T-helper 22 cell (primary cell): Measurements from ENCODE around the gene KATNB1.
"Not testable (repeated sequence)": the region's sequence is repeated elsewhere in the genome, so short reads cannot be mapped to it uniquely, and the experiment has no call there.

Source experiments
- DNase-seq: peaks from one replicate; pipeline ENCODE4 v3.0.0-alpha.2; 2020; ENCODE audit warnings: low read depth

The KATNB1 gene

DNA sequence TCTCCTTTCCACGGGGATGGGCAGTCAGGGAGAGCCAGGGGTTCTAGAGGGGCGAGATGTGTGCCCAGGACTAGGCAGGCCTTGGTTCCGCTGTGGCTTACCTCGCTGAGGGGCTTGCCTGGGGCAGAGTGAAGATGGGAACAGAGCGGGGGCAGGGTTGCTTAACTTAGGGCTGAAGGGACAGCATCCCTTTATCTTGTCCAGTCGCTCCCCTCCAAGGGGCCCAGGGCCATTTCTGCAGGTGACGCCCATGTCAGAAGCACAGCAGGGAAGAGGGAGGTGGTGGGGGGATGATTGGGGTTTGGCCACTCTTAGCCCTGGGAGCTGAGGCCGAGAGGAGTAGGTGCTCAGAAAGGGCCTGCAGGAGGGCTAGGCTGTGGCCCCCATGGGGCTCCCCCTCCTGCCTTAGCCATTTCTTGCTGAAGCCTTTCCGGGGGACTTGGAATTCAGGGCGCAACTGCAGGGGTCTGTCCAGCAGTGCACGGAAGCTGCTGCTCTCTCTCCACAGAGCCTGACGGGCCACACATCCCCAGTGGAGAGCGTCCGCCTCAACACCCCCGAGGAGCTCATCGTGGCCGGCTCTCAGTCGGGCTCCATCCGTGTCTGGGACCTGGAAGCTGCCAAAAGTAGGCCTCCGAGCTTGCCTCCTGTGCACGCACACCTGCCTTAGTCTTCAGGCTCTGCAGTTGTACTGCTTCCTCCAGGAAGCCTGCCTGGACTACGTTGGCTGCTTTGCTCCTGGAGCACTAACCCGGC, 8.5 kb downstream of the KATNB1 start:
- DNase-seq: no peak

GRCh38 chr16:57744642-57744903, 9.0 kb downstream of the KATNB1 start:
- no peak for DNase-seq

GRCh38 chr16:57745768-57746167, 10.2 kb downstream of the KATNB1 start:
- no peak for DNase-seq

DNA sequence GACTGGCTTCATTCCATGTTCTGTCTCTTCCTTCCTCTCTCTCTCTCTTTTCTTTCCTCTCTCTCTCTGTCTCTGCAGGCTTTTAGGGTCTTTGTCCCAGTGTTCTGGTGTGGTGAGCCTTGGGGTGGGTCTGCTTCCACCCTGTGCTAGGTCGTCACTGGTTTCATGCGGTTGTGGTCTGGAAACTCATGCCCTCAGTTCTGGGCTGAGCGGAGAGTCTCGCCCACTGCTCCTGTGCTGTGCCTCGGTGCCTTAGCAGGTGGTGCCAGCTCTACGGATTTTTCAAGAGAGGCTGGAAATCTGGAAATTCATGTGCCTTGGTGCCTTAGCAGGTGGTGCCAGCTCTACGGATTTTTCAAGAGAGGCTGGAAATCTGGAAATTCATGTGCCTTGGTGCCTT, 10.7 kb downstream of the KATNB1 start:
- not testable (repeated sequence) for DNase-seq

DNA sequence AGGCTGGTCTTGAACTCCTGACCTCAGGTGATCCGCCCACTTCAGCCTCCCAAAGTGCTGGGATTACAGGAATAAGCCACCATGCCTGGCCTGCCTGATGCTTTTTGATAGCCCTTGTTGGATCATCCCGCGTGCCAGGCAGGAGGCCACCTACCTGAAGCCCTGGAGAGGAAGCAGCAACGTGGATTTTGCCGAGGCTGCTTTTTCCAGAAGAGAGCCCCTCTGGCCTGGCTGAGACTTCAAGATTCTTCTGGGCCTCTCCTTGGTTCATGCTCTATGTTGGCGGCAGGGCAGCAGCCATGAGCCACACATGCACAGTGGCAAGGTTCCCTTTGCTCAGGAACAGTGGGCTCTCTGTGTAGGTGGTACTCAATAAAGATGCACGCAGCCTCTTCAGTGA, 11.5 kb downstream of the KATNB1 start:
- DNase-seq: no peak

DNA sequence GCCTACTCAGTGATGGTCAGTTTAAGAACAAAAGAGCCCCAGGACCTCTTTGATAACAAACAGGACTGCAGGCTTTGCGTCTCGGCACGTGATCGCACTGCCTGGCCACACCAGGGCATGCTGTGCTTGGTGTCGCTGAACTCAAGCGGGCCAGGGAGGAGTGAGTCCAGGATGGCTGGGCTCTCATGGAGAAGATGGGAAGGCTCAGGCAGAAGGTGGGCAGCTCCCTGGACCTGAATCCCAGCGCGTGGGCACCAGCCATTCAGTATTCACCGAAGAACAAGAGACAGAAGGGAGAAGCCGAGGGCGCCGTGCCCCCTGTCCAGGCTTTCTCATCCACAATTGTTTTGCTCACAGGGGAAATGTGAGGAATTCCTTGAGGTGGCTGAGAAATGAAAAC, 11.9 kb downstream of the KATNB1 start:
- DNase-seq: no peak

DNA sequence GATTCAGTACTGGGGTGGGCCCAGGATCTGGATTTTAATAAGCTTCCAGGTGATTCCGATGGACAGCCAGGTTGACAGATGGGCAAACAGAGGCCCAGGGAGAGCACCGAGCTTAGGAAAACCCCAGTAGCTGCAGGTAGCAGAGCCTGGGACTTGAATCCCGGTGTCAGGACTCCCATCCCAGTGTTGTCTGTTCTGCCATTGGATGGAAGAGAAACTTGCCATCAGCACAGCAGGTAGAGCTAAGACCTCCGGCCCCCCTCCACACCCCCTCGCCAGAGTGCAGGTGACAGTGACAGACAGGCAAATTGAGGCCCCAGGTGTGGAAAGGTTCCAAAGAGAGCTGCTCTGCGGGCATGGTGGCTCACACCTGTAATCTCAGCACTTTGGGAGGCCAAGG, 12.4 kb downstream of the KATNB1 start:
- DNase-seq: no peak

DNA sequence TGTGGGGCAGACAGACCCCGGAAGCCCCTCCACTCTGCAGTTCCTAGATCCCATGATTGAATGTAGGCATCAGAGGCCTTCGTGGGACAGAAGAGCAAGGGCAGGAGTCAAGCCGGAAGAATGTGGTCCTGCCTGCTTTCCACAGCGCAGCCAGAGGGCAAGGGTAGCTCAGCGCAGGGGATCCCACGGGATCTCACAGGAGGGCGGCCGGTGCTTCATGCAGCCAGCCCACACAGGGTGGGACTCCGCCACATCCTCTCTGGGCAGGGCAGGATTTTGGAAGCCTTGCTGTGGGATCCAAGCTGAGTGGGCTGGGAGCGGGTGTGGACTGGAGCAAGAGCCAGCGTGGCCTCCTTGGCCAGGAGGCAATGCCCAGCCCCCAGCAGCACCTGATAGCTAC, 13.0 kb downstream of the KATNB1 start:
- DNase-seq: no peak

DNA sequence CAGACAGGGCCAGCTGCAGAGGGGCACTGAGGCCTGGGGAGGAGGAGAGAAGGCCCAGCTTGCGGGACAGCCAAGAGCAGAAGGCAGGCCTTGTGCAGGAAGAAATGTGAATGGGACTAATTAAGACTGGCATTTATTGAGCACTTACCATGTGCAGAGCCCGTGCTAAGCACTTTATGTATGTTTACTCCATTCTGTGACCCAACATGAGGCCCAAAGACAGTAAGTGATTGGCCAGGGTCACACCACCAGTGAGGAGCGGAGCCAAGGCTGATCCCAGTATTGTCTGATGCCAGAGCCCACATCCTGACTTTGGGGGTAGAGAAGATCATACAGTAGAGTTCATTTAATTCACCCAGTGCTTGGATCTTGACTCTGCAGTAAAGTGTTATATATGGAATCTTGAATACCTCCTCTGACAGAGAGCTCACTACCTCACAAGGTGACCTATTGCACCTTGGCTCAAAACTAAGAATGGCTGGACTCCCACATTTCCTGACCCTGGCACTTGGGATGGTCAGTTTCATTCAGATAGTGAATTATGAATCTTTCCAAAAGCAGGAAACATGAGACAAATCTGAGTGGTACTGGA, 13.6 kb downstream of the KATNB1 start:
- no peak for DNase-seq

DNA sequence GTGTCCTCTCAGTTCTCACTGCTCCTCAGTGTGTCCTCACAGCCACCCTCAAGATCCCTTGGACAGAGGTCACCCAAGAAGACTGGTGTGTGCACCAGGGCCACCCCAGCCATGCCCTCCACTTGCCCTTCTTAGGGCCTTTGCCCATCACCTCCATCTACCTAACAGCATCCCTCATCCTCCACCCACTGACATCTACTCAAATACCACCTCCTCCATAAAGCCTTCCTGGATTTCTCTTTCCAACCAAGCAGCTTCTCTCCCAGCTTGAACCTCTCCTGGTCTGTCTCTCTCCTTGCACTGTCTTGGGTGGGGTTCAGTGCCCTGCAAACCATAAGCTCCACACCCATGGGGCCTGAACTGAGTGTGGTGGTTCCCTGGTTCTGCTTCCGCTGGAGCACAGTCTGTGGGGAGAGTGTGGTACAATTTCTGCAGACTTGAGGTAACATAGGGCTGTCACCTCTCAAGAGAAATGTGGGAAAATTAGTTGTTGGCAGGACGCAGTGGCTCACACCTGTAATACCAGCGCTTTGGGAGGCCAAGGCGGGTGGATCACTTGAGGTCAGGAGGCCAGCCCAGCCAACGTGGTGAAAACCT, 14.4 kb downstream of the KATNB1 start:
- DNase-seq: no peak

- no peak for DNase-seq
Measured at GRCh38 chr16:57750796-57751538, 15.4 kb downstream of the KATNB1 start.

DNA sequence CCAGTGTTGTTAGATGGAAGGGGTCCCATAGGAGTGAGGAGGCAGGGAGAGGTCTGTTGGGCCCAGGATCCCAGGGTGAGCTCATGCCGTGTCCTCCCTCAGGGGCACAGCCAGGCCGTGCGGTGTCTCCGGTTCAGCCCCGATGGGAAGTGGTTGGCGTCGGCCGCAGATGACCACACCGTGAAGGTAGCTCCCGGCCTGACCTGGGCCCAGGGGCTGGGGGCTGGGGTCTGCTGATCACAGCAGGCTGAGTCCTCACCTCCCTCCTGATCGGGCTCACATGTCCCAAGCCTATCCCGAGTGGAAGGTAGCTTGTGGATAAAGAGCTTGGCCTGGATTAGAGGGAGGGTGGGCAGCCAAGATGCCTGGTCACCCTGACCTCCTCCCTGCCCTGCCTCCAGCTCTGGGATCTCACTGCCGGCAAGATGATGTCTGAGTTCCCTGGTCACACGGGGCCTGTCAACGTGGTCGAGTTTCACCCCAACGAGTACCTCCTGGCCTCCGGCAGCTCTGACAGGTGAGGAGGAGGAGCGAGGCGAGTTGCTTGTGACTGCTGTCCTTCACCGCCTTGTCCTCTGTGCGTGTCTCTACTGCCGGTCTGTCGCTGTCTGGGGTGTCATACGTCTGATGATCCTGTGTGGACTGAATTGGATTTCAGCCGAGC, 16.1 kb downstream of the KATNB1 start:
- no peak for DNase-seq

DNA sequence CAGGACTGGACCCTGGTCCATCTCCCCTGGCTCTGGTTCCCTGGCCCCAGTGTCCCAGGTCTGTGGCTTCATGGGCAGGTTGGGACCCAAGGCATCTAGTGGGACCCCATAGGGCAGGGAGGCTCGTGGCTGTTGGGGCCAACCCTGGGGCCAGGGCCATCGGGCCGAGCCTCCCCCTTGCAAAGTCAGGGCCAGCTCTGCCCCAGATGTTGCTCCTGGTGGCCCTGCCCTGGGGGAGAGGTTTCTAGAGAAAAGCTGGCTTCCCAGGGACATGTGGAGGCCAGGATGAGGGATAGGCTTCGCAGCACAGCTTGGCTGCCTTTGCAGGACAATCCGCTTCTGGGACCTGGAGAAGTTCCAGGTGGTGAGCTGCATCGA, 16.6 kb downstream of the KATNB1 start:
- no peak for DNase-seq

DNA sequence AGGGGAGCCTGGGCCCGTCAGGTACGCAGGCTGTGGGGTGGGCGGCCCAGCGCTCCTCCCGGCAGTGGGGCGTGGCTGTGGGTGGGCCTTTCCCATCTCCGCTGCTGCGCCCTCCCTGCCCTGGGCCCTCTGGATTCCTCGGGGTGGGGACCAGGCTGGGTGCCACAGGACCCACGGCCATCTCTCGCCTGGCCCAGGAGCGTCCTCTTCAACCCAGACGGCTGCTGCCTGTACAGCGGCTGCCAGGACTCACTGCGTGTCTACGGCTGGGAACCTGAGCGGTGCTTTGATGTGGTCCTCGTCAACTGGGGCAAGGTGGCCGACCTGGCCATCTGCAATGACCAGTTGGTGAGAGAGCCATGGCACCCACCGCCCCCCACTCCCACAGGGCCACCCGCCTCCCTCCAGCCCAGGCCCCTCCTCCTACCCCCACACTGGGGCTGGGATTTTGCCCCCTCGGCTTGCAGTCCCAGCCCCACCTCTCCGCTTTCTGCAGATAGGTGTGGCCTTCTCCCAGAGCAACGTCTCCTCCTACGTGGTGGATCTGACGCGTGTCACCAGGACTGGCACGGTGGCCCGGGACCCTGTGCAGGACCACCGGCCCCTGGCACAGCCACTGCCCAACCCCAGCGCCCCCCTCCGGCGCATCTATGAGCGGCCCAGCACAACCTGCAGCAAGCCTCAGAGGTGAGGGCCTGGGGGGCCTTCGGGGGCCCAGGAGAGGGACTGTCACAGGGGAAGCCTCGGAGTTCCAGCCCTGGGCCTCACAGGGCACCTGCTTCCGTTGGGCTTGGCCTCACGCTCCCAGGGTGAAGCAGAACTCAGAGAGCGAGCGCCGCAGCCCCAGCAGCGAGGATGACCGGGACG, 17.2 kb downstream of the KATNB1 start:
- DNase-seq: no peak

DNA sequence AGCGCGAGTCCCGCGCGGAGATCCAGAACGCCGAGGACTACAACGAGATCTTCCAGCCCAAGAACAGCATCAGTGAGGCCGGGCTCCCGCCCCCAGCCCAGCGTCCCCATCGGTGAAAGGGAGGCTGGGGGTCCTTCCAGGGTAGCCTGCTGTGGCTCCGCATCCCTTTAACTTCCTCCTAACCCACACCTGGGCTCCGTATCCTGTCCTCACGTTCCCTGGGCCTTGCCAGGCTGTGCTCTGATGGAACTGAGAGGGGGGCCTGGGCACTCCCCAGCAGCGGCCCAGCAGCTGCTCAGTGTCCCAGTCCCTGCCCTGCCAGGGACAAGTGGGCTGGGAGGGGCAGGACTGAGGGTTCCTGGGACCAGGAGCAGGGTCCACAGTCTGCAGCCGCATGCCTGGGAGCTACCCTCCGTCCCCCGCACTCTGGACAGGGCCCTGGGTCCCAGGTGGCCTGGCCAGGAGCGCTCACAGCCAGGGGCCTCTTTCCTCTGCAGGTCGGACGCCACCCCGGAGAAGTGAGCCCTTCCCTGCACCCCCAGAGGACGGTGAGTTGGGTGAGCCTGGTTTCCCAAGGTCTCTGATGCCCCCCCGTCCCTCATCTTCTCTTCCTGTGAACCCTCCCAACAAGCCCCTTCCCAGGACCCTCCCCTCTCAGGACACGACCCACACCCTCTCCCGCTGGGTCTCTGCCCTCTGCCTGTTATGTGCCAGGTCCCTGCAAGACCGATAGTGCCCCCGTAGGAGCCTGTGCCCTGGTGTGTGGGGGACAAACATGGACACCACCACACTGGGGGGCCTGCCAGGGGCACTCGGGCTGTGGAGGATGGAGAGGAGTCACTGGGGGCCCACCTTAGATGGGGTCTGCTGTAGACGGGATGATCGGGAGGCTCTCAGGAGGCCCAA, 18.1 kb downstream of the KATNB1 start:
- no peak for DNase-seq

DNA sequence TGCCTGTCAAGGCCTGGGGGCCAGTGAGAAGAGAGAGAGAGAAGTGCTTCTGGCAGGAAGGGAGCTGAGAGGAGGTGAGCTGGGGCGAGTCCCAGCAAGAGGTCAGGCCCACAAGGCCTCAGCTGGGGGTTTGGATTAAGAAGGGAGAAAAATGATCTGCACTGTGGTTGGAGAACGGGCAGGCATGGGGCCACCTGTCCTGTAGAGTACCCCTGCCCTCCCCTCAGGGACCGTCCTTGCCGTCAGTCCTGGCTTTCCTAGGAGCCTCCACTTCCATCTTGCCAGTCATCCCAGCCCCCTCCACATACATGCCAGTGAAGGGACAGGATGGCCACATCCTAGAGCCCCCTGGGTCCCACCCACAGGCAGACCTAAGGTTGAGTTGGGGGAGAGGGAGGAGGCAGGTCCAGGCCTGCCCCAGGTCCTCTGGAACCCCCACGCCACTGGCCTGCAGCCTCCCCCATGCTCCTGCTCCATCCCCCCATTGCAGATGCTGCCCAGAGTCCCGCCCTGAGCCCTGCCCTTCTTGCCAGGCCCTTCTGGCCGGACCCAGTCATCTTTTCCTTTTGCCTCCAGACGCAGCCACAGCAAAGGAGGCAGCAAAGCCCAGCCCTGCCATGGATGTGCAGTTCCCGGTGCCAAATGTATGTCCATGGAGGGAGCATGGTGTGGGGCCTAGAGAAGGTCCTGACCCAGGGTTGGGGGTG, 18.9 kb downstream of the KATNB1 start:
- DNase-seq: no peak

- no peak for DNase-seq
Measured at GRCh38 chr16:57755061-57755684, 19.6 kb downstream of the KATNB1 start.

GRCh38 chr16:57755726-57756423, 20.3 kb downstream of the KATNB1 start:
- no peak for DNase-seq
